22Rv1 (cell line): Measurements from ENCODE around the gene NKX2-8.

Experiments
- ZFX ChIP-seq: fragments of 450-650 bp; IDR thresholded peaks from 2 replicates; pipeline ENCODE4 v1.6.1; 2017; ENCODE audit warnings: antibody characterized with exemption, borderline replicate concordance
- TF ChIP-seq, protein P1 (sequence below): fragments of 450-650 bp; IDR thresholded peaks from 2 replicates; pipeline ENCODE4 v1.5.1; 2017; ENCODE audit warnings: mild to moderate bottlenecking

DNA sequence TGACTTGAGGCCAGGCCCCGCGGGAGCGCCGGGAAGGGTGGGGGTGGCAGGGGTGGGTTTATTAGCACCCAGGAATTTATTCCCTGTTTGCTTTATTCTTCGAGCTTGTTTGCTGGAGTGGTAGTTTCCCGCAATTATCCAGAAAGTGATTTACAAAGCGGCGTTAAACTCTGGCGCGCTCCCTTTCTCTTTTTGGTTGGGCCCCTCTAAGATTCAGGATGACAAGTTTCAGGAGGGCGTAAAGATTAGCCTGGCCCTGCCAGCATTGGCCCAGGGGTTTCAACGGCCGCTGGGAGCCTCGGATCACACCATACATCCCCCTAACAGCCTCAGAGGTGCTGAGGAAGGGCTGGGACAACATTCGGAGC, 444 bp upstream of the NKX2-8 start:
- TF ChIP-seq, protein P1, sequence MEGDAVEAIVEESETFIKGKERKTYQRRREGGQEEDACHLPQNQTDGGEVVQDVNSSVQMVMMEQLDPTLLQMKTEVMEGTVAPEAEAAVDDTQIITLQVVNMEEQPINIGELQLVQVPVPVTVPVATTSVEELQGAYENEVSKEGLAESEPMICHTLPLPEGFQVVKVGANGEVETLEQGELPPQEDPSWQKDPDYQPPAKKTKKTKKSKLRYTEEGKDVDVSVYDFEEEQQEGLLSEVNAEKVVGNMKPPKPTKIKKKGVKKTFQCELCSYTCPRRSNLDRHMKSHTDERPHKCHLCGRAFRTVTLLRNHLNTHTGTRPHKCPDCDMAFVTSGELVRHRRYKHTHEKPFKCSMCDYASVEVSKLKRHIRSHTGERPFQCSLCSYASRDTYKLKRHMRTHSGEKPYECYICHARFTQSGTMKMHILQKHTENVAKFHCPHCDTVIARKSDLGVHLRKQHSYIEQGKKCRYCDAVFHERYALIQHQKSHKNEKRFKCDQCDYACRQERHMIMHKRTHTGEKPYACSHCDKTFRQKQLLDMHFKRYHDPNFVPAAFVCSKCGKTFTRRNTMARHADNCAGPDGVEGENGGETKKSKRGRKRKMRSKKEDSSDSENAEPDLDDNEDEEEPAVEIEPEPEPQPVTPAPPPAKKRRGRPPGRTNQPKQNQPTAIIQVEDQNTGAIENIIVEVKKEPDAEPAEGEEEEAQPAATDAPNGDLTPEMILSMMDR = no peak
- no peak for TF ChIP-seq ZFX
